Activated CD8-positive, alpha-beta memory T cell treated with anti-CD3 and anti-CD28 coated beads for 36 hours (primary cell): ENCODE results near the gene PLLP. TPM values are rescaled to one million over a fixed set of nuclear protein-coding genes. Genes with fewer than 3 reads are reported as not detected.
"Not testable (repeated sequence)": the region's sequence is repeated elsewhere in the genome, so short reads cannot be mapped to it uniquely, and the experiment has no call there.

Experiments used
- CTCF ChIA-PET: fragments of 350-600 bp; sonication (Branson Sonifier 250); formaldehyde crosslinking; loops from one replicate; lab custom pipeline; 2021; ENCODE audit warnings: antibody characterized with exemption; lab: Charles Lee
- POLR2A ChIA-PET: fragments of 350-600 bp; sonication (Branson Sonifier 250); formaldehyde crosslinking; loops from one replicate; lab custom pipeline; 2021; ENCODE audit warnings: antibody characterized with exemption; lab: Charles Lee
- total RNA-seq, 2 experiments: library from RNA; stranded (reverse); gene quantifications; one replicate each; pipeline ENCODE4 v1.2.3, GENCODE V29; 2021

PLLP gene
- total RNA-seq, 2 experiments from 2014 or later, result 0.17 to 0.38 TPM

DNA sequence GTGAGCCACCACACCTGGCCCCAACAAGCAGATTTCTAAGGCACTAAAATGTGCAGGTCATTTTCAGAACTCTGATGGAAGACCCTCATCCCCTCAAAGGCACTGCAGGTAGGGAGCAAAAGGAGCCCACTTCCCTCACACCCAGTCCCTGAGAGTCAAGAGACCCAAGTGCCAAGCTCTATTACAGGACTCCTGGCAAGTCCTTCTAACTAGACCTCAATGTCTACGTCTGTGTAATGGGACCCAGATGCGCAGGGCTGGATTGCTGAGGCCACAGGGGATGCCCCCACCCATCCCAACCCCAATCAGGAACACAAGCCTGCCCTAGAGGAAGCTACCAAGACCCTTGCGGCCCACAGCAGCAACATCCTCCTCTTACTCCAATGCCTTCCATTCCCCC is 2.7 kb downstream of the PLLP start:
- ChIA-PET POLR2A (interaction anchor here (1.0 kb wide), 1 partner anchor 36 kb away, joined by 5 read pairs; the partner anchor contains the start of gene ARL2BP), CTCF (no interaction called here)

DNA sequence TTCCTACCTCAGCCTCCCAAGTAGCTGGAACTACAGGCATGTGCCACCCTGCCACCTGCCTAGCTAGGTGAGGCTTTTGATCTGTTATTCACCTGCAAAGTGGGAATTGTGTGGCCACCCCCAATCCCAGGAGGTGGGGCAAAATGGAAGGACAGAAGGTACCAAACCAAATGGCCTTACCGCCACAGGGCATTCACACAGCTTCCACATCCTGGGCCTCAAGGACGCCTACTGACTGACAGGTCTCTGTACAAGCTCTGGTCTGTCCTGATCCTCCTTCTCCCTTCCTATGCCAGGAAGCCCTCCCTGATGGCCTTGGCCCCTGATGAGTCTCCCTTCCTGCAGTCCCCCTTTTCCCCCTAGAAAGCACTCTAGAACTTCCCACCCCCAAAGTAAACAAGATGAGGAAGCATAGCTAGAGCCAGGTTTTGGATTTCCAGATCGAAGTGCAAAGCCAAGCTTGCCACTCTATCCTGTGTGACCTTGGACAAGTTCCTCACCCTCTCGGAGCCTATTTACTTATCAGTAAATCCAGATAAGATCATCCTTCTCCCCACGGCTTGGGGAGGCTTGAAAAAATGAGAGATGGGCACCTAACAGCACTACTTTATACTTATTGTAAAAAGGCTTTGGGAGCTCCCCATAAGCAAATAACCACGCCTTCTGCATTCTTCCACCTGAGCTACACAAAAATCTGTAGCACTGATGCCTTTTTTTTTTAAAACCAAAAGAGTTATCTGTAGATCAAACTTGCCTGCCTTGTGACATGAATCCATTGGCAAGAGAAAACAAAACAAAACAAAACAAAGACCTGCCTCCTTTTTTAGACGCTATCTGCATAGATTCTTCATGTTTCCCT is 4.5 kb downstream of the PLLP start:
- ChIA-PET CTCF (interaction anchor here (1.0 kb wide), 1 partner anchor 20 kb away, joined by 4 read pairs; no protein-coding TSS in a partner anchor), POLR2A (interaction anchor here (0.5 to 0.7 kb wide), 2 partner anchors 94 to 134 kb away, joined by 4 to 6 read pairs; partner anchors contain the start of genes PSME3IP1 and RSPRY1)

DNA sequence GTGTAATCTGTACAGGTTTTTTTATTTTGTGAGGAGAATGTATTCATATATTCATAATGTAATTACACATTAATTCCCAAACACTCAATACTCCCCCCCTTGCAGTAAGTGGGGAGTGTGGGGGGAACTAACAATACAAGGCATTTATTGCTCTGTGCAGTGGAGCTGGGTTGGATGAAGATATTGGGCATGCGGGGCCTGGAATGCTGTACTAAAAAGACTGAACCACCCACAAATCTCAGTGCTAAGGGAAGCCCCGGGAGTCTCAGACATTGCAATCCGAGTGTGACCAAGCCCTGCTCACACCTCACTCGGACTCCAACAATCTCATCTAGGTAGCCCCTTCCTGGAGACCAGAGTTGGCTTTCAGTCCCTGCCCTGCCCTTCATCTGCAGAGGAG is 6.0 kb downstream of the PLLP start:
- POLR2A ChIA-PET, result no interaction called here

DNA sequence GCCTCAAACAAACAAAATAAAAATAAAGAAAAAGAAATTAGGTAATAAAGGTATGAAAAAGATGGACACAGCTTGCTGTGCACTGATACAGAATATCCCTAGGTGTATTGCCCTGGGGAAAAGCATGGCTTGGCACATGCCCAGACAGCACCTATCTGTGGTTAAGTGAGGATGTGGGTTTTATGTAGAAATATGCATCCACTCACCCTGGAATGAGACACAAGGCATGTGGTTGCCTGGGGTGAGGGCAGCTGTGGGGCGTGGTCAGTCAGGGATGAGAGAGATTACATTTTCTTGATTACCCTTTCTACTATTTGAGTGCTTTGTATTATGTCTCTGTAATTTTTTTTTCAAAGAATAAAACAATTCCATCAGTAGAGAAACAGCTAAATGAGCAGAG is 6.9 kb downstream of the PLLP start:
- CTCF ChIA-PET, result no interaction called here
- POLR2A ChIA-PET, result no interaction called here

More for the DNA sequence above, 6.0 kb downstream of the PLLP start:
- CTCF ChIA-PET, result no interaction called here

DNA sequence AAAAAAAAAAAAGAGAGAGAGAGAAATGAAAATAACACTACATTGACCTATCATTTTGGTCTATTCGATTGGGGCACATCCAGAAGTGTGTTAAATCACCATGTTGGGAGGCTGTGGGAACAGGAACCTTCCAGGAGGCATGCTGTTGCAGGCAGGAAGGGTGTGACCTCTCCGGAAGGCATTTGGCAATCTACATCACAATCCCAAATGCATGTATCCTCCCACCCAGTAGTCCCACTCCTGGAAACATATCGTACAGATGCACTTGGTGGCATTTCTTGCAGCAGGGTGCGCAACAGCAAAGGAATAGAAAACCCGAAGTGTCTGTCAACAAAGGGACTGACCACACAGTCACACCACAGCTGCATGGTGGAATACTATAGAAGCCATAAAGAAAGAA is 7.9 kb downstream of the PLLP start:
- ChIA-PET POLR2A (no interaction called here), CTCF (no interaction called here)

DNA sequence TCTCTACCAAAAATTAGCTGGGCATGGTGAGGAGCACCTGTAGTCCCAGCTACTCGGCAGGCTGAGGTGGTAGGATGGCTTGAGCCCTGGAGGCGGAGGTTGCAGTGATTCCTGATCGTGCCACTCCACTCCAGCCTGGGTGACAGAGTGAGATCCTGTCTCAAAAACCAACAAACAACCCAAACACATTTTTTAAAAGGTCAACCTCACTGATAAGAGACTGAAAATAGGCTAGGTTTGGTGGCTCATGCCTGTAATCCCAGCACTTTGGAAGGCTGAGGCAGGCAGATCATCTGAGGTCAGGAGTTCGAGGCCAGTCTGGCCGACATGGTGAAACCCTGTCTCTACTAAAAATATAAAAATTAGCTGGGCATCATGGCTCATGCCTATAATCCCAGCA is 8.5 kb downstream of the PLLP start:
- CTCF ChIA-PET, POLR2A ChIA-PET: not testable (repeated sequence)

DNA sequence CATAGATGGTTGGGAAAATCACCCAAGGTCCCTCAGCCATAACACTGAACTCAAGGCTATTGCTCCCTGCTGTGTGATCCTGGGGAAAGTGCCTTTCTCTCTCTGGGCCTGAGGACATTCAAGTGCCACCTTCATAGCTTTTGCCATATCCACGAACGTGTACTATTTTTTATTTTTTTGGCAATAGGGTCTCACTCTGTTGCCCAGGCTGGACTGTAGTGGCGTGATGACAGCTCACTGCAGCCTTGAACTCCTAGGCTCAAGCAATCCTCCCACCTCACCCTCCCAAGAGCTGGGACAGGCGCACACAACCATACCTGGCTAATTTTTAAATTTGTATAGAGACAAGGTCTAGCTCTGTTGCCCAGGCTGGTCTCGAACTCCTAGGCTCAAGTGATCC is 10.6 kb downstream of the PLLP start:
- ChIA-PET CTCF (no interaction called here), POLR2A (no interaction called here)

DNA sequence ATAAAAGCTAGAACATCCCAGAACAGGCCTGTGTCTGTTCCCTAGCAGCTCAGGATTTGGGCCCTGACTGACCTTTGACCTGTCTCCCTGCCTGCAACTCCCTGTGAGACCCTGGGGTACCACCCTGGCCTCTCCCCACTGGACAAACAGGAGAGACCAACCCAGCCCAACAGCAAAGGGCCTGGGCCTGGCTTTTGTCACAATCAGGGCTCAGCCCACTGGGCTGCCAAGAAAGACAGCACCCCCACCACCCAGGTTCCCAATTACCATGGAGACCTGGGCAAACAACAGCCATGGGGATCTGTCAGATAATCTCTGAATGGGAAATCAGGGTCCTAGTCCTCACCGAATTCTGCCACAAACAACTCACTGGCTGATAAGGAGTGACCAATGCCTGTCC is 11.1 kb downstream of the PLLP start:
- CTCF ChIA-PET, result no interaction called here

DNA sequence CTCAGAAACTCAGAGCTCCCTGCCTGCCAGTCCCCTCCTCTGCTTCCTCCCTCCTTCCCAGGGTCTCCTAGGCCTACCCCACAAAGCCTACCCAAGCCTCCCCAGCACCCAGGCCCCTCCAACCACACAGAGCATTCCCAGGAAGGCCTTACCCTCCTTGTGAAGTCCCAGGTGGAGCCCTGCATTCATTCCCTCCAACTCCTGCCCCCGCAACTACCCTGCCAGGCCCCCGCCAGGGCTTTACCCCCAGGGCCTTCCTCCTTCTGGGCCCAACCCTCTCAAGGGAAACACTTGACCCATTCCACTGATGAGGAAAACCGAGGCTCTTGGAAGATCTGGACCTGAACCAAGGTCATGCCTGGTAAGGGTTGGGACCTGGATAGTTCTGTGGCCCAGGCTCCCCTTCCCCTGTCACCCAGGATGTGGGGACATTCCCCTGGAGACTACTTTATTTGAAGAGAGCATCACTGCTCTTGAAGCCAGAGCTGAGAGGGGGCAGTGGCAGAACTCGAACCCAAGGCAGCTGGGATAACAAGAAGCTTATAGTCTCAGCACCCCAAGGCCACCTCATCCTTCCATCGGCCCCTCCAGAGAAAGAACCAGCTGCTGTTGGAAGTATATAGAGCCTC is 12.5 kb downstream of the PLLP start:
- POLR2A ChIA-PET, result no interaction called here
- CTCF ChIA-PET, result no interaction called here

More for the DNA sequence above, 11.1 kb downstream of the PLLP start:
- POLR2A ChIA-PET, result no interaction called here

DNA sequence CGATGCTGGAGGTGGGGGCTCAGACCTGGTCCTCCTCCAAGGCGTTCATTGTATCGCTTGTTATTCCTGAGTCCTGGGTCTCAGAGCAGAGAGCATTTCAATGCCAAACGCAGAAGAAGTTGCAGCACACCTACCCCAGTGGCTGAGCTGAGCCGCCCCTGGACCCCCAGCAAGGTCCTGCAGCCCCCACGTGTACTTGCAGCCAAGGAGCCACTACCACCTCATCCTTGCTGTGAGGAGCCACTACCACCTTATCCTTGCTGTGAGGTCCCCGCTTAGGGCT is 13.5 kb downstream of the PLLP start:
- ChIA-PET CTCF (no interaction called here), POLR2A (no interaction called here)

DNA sequence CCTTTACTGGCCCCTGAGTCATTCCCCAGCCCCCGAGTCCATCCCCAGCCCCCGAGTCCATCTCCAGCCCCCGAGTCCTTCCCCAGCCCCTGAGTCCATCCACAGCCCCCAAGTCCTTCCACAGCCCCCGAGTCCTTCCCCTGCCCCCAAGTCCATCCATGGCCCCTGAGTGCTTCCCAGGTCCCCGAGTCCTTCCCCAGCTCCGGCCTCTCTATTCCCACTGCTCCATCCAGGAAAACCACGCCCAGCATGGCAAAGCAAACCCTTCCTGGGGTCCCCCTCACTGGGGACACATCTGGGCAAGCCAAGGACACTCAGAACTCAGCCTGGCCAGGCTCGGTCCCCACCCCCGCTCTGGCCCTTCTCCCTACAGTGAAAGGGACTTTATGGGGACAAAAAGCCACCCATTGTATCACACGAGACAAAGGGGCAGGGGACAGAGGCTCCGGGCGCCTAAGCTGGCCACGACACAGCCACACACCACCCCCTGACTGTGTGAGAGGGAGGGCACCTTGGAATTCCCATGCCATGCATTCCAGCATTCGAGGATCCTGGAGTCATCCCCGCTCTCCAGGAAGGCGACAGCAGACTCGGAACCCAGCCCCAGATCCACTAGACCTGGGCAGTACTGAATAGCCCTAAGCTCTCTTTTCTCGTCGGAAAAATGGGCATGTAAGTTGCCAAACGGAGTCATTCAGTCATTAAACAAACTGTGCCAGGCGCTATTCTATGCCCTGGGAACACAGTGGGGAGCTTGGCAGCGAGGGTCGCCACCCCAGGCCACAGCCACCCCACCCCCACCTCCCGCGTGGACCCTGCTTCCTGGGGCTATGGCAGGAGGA is 14.0 kb downstream of the PLLP start:
- ChIA-PET POLR2A (no interaction called here), CTCF (no interaction called here)

DNA sequence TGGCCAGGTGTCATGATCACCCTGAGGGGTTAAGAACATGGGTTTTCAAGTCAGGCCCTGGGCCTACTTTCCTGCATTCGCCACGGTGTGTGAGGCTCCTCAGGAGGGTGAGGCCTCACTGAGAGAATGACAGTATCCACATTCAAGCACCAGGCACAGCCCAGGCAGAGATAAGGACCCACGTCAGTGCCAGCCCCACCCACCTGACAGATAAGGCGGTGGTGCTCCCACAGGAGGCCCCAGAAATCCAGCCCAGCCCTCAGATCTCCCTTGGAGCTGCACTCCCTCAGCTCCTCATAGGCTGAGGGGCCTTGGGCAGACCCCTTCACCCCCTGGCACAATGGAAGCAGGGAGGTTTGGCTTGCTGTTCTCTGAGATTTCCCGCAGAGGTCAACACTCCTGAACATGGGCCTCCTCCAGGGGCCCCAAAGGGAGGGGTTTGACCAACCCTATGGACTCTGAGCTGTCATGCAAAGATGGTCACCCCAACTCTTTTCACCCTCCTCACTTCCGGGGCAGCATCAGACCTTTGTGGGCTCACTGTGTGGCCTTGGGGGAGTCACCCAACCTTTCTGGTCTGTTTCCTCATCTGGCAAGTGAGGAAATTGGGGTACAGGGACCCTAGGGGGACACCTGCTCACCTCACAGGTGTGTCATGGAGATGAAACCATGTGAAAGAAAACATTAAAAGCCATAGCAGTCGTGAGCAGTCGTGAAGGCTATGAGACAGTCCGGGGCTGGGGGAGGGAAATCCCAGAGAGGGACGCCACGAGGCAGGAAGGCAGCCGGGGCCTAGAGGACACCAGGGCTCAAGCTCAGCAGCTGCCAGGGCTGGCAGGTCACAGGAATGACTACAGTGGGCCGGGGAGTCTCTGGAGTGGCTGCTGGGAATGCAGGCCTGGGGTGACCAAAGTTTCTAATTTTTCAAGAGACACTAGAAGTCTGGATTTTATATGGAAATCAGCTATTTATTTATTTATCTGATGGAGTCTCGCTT is 15.4 kb downstream of the PLLP start:
- POLR2A ChIA-PET, result no interaction called here
- CTCF ChIA-PET, result no interaction called here

DNA sequence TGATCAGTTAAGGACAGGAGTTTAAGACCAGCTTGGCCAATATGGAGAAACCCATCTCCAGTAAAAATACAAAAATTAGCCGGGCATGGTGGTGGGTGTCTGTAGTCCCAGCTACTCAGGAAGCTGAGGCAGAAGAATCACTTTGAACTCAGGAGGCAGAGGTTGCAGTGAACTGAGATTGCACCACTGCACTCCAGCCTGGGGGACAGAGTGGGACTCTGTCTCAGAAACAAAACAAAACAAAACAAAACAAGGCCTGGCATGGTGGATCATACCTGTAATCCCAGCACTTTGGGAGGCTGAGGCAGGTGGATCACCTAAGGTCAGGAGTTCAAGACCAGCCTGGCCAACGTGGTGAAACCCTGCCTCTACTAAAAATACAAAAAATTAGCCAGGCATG is 17.1 kb downstream of the PLLP start:
- POLR2A ChIA-PET, CTCF ChIA-PET: not testable (repeated sequence)

DNA sequence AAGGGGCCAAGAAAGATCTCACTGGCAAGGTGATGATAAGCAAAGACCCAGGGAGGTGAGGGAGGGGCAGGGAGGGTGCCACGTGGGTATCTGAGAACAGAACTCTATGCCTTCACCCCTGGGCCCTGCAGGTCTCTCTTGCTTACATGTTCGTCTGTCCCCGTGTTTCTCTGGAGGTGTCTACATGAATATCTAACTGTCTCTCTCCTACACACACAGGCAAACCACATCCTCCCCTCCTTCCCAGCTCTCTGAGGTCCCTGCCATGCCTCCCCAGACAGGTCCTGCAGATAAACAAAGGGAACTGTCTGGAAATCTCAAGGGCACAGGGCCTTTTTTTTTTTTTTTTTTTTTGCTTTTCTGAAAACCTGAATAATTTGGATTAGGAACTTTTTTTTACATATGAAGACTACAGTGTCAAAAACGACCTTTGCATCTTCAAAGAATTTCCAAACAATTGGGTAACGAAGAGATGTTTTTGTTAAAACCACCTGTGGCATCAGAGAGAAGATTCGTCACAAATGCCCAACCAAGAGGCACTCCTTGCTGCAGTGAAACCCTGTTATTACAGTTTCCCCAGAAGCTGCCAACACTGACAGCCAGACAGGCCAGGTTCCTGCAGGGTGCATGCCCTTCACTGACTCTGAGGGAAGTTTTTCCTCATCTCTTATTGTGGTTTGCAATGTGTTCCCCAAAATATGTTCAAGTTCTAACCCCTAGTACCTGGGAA is 17.8 kb downstream of the PLLP start:
- ChIA-PET POLR2A (no interaction called here), CTCF (no interaction called here)

DNA sequence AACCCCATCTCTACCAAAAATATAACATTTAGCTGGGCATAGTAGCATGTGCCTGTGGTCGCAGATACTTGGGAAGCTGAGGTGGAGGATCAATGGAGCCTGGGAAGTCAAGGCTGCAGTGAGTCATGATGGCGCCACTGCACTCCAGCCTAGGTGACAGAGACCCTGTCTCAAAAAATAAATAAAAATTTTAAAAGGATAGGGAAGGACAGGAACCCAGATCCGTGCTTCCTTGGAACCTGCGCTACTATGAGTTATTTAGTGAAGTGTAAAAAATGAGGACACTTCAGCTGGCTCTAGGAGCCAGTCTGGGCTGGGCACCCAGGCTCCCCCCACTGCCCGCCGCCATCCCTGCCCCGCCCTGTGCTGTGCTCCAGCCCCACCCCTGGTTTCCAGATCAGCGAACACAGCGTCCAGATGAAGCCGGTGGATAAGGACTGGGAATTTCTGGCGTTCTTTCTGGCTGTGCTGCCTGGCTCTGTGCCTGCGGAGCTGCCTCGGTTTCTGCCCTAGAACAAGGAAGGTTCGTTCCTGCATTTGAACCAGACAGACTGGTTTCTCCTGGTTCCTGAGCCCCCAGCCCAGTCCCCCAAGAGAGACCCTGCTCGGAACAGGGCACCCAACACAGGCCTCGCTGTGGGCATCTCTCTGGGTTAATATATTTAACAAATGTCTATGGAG is 18.5 kb downstream of the PLLP start:
- ChIA-PET POLR2A (no interaction called here), CTCF (no interaction called here)

DNA sequence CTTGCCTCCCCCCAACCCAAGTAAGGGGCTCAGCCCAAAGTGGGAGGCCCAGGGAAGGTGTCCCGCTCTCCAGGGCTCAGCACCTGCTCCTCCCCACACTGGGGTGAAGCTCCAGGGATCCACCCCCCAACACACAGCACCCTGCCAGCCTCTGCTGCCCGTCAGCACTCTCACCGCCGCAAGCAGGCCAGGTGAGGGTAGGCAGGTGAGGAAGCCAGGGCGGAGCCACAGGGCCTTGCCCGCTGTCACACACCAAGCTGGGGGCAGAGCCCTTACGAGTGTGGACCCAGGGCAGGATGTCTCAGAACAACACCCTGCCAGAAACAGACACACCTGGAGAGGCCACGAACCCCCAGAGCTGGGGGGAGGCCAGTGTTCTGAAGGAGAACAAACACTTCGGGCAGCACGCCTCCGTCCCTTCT is 19.5 kb downstream of the PLLP start:
- CTCF ChIA-PET, result no interaction called here

DNA sequence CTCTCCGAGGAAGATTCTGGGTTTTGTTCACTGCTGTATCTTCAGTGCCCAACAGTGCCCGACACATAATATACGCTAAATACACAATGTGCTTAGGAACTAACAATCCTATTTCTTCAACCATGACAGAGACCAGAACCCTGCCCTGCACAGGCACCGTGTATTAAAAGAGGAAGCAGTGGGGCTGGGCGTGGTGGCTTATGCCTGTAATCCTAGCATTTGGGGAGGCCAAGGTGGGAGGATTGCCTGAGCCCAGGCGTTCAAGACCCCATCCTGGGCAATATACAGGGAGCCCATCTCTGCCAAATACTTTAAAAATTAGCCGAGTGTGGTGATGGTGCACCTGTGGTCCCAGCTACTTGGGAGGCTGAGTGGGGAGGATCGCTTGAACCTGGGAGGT is 20.1 kb downstream of the PLLP start:
- ChIA-PET POLR2A (no interaction called here), CTCF (no interaction called here)

More for the DNA sequence above, 19.5 kb downstream of the PLLP start:
- POLR2A ChIA-PET, result no interaction called here
